NB4 (cell line): ENCODE results near the gene H6PD.

Experiments
- DNase-seq: peaks from one replicate; pipeline ENCODE4 v3.0.0; 2010; ENCODE audit warnings: low read depth
- H3K4me3 ChIP-seq: one replicate; pipeline ENCODE4 v1.5.1; 2011; ENCODE audit warnings: mild to moderate bottlenecking, low read depth, low read length, moderate library complexity
- CTCF ChIP-seq: IDR thresholded peaks from one replicate; pipeline ENCODE4 v1.5.1; 2012; ENCODE audit warnings: low read depth, low read length
- MAX ChIP-seq: IDR thresholded peaks from 2 replicates; pipeline ENCODE4 v1.6.1; 2011; ENCODE audit warnings: low read depth, low read length
- MYC ChIP-seq: IDR thresholded peaks from 2 replicates; pipeline ENCODE4 v1.6.1; 2011; ENCODE audit warnings: low read depth, low read length
- POLR2A ChIP-seq: IDR thresholded peaks from 2 replicates; pipeline ENCODE4 v1.6.1; 2011; ENCODE audit warnings: mild to moderate bottlenecking; ENCODE audit not compliant: insufficient read length; ENCODE audit errors: extremely low read depth

Gene H6PD

DNA sequence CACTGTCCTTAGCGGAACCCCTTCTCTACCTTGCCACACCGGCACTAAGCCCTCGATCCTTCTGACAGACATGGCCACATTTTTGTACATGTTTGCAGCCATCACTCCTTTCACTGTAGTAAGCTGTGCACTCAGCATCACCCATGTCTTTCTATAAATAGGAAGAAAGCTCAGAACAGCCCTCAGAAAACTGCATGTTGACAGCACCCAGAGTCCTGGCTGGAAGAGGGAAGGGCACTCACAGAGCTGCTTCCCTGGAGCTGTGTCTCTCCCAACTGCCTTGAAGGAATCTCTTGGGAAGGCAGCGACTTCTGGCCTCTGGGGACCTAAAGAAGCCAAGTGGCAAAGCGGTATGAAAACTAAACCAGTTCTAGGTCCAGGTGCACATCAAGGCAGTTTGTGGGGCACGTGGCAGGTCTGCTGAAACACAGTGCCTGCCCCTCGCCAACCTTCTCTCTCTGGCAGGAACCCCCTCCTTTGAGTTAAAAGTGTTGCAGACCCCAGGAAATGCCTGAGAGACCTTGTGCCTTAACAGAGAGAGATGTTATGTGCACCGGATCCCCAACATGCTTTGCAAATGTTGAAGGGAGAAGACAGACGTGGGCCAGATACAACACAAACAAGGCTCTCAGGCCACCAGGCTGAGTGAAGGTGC, 41.9 kb upstream of the H6PD start:
- H3K4me3 ChIP-seq = no peak overlapping the region
- DNase-seq = no peak
- TF ChIP-seq MAX (no peak), POLR2A (no peak), CTCF (no peak), MYC (no peak)

DNA sequence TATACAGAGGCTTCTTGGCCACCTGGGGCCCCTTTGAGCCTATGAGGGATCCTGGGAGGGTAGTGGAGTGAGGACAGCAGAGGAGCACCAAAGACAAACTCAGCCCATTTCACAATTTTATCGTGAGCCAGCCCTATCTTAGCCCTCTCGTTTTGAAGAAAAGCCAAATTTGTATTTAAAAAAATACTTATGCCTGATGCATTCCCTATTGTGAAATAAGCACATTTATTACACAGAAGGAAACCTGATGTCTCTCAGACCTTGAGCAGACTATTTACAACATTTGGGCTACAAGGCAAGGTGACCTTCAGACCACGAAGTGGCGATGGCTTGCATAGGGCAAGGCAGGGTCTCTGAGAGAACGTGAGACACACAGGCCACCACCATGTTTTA, 41.3 kb upstream of the H6PD start:
- H3K4me3 ChIP-seq = no peak overlapping the region
- TF ChIP-seq MAX (no peak), POLR2A (no peak), MYC (no peak), CTCF (no peak)
- no peak for DNase-seq

DNA sequence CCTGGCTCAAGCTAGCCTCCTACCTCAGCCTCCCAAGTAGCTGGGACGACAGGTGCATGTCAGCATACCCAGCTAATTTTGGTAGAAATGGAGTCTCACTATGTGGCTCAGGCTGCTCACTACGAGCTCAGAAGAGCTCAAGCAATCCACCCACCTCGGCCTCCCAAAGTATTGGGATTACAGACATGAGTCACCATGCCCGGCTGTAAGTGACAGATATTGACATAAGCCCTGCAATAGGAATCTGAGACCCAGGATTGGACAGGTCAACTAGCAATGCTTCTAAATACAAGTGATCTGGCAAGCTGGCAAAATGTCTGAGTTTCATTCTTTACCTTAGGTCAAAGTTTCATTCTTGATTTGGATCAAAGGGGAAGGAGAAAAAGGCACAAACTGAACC, 40.5 kb upstream of the H6PD start:
- no peak for DNase-seq
- H3K4me3 ChIP-seq = no peak overlapping the region
- TF ChIP-seq POLR2A (no peak), MYC (no peak), CTCF (no peak), MAX (no peak)

GRCh38 chr1:9195651-9196050, 38.9 kb upstream of the H6PD start:
- no peak for TF ChIP-seq MYC
- no peak for TF ChIP-seq MAX
- TF ChIP-seq CTCF = no peak
- no peak for TF ChIP-seq POLR2A
- DNase-seq = no peak
- H3K4me3 ChIP-seq = no peak overlapping the region

GRCh38 chr1:9196129-9197040, 38.2 kb upstream of the H6PD start:
- peak; percentile 89 for DNase-seq
- peak overlapping the region; percentile 54 for H3K4me3 ChIP-seq
- peak; percentile 60 for TF ChIP-seq CTCF
- TF ChIP-seq MAX = 0 out of 2 replicates have a peak, but pooled peaks have one; percentile 6
- no peak for TF ChIP-seq POLR2A
- no peak; the same call in 1 of the 2 replicates for TF ChIP-seq MYC
